Measurements from ENCODE around the gene TTLL5.
A peak's percentile ranks its signal among the peaks of the same experiment; 100 is the strongest.

- peak; percentile 30 for TF ChIP-seq CTCF (IDR thresholded peaks at IDR 0.05; ENCODE audit: low read depth, low read length, poor library complexity, severe bottlenecking)
- no peak for TF ChIP-seq EZH2phosphoT487 (IDR thresholded peaks at IDR 0.05; ENCODE audit: borderline replicate concordance, low read length)
These were observed 139.7 kb downstream of the TTLL5 start for GRCh38 chr14:75800792-75801191.

All from DOHH2 (cell line).